Neutrophil (primary cell): ENCODE data around the gene TMEM237.

Source experiments
- H3K27ac ChIP-seq: fragments of 200-600 bp; sonication (generic); 2 replicates; pipeline ENCODE4 v1.5.1; 2016; ENCODE audit warnings: mild to moderate bottlenecking, moderate library complexity
- H3K27me3 ChIP-seq: fragments of 200-600 bp; sonication (generic); 2 replicates; pipeline ENCODE4 v1.6.0; 2016; ENCODE audit warnings: mild to moderate bottlenecking
- H3K36me3 ChIP-seq: fragments of 200-600 bp; sonication (generic); 2 replicates; pipeline ENCODE4 v1.5.1; 2017
- H3K4me1 ChIP-seq, 2 experiments: fragments of 200-600 bp in 1 of 2; sonication (generic) in 1 of 2; 1 replicate in 1 of 2; 2 replicates in 1 of 2; pipeline versions ENCODE4 v1.5.1 to v1.6.1; 2013 to 2016; ENCODE audit warnings: low read depth in 1 of 2, low read length in 1 of 2, mild to moderate bottlenecking in 1 of 2, moderate library complexity in 1 of 2; ENCODE audit not compliant: control insufficient read depth in 1 of 2, insufficient read depth in 1 of 2
- H3K4me3 ChIP-seq, 2 experiments: fragments of 200-600 bp in 1 of 2; sonication (generic) in 1 of 2; 1 replicate in 1 of 2; 2 replicates in 1 of 2; pipeline ENCODE4 v1.5.1; 2013 to 2016; ENCODE audit warnings: low read depth in 1 of 2, low read length in 1 of 2, mild to moderate bottlenecking in 1 of 2, moderate library complexity in 1 of 2
- H3K9me3 ChIP-seq: fragments of 200-600 bp; sonication (generic); 2 replicates; pipeline ENCODE4 v1.5.1; 2016
- TF ChIP-seq, protein P1 (sequence below): fragments of 200-600 bp; sonication (generic); IDR thresholded peaks from 2 replicates; pipeline ENCODE4 v1.5.1; 2016; ENCODE audit warnings: antibody characterized with exemption

The TMEM237 gene

DNA sequence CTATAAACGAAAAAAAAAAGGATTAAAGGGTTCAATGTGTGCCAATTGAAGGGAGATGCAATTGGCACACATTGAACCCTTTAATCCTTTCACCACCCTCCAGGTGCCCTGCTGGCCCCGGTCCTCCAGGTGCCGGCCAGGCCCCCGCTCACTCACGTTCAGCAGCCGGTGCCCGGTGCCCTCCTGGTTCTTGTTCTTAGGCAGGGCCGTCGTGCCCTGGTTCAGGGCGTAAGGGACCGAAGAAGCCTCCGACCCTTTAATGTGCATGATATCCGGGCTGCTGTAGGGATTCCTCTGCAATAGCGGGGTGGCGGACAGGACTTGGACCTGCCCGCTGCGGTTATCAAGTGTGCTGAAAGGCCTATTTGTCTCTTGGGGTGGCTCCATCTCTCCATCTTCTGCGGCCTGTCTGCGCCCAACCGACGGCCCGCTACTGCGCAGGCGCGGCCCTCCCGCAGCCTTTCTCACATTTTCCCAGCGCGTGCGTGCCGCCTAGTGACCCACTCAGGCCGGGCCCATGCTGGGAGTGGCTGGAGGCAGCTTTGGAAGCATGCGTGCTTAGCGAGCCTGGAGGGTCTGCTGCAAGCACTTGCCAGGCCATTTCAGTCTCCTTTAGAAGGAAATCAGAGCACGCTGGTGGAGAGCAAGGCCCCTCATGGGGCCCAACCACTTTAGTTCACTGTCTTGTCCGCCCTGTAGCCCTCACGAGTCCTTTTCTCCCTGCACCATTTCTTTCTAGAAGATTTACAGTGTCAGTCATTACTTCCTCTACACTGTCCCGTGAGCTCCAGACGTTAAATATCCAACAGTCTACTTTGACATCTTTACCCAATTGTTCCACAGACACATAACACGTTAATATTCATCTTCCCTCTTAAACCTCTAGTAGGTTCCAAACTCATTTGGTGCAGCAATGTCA, 24.3 kb downstream of the TMEM237 start:
- no peak overlapping the region for H3K27ac ChIP-seq
- H3K36me3 ChIP-seq = no peaks in the 10 kb centered on the region
- H3K4me1 ChIP-seq = no peaks in the 10 kb centered on the region
- TF ChIP-seq, protein P1, sequence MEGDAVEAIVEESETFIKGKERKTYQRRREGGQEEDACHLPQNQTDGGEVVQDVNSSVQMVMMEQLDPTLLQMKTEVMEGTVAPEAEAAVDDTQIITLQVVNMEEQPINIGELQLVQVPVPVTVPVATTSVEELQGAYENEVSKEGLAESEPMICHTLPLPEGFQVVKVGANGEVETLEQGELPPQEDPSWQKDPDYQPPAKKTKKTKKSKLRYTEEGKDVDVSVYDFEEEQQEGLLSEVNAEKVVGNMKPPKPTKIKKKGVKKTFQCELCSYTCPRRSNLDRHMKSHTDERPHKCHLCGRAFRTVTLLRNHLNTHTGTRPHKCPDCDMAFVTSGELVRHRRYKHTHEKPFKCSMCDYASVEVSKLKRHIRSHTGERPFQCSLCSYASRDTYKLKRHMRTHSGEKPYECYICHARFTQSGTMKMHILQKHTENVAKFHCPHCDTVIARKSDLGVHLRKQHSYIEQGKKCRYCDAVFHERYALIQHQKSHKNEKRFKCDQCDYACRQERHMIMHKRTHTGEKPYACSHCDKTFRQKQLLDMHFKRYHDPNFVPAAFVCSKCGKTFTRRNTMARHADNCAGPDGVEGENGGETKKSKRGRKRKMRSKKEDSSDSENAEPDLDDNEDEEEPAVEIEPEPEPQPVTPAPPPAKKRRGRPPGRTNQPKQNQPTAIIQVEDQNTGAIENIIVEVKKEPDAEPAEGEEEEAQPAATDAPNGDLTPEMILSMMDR = no peak
- no peak overlapping the region for H3K4me3 ChIP-seq
- H3K9me3 ChIP-seq = no peaks in the 10 kb centered on the region
- no peaks in the 10 kb centered on the region for H3K27me3 ChIP-seq

DNA sequence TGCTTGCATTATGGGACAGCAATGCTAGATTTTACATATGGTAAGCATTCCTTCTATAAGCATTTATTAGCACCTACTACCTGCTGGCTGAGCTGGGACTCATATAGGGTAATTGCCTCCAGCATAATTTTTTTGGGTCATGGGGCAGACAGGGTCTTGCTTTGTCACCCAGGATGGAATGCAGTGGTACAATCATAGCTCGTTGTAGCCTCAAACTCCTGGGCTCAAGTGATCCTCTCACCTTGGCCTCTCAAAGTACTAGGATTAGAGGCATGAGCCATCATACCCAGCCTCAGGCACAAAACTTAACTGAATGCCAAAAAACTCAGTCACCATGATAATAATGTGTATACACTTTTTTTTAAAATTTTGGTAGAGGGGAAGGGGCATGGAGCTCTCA, 35.3 kb downstream of the TMEM237 start:
- Histone ChIP-seq H3K36me3 (no peaks in the 10 kb centered on the region), H3K4me3 (no peak overlapping the region), H3K4me1 (no peaks in the 10 kb centered on the region), H3K9me3 (no peaks in the 10 kb centered on the region), H3K27ac (no peak overlapping the region), H3K27me3 (no peaks in the 10 kb centered on the region)
- TF ChIP-seq, protein P1 = no peak

DNA sequence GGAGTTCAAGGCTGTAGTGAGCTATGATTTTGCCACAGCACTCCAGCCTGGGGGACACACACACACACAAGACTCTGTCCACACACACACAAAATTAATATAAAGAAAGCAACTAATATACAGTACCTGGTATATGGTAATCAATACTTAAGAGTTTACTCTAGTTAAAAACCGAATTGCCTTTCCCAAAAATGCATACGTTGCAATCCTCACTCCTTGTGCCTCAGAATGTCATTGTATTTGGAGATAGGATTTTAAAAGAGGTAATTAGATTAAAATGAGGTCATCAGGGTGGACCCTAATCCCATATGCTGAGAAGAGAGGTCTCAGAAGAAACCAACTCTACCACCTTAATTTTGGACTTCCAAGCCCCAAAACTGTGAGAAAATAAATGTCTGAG, 35.7 kb downstream of the TMEM237 start:
- Histone ChIP-seq H3K4me1 (no peaks in the 10 kb centered on the region), H3K27ac (no peak overlapping the region), H3K4me3 (no peak overlapping the region), H3K9me3 (no peaks in the 10 kb centered on the region), H3K36me3 (no peaks in the 10 kb centered on the region), H3K27me3 (no peaks in the 10 kb centered on the region)
- TF ChIP-seq, protein P1 = no peak

DNA sequence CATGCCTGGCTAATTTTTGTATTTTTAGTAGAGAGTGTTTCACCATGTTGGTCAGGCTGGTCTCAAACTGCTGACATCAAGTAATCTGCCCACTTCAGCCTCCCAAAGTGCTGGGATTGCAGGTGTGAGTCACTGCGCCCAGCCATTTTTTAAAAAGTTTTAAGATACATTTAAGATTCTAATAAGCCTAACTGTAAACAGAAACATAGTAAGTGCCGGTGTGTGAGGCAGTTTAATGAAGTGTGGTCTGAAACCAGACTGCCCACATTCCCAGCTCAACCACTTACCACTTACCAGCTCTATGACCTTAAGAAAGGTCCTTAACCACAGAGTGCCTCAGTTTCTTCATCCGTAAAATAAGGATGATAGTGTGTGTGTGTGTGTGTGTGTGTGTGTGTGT, 42.4 kb downstream of the TMEM237 start:
- H3K4me3 ChIP-seq = no peak overlapping the region
- no peaks in the 10 kb centered on the region for H3K9me3 ChIP-seq
- no peak overlapping the region for H3K27ac ChIP-seq
- H3K4me1 ChIP-seq = no peaks in the 10 kb centered on the region
- H3K27me3 ChIP-seq = no peaks in the 10 kb centered on the region
- H3K36me3 ChIP-seq = no peaks in the 10 kb centered on the region
- TF ChIP-seq, protein P1 = no peak

DNA sequence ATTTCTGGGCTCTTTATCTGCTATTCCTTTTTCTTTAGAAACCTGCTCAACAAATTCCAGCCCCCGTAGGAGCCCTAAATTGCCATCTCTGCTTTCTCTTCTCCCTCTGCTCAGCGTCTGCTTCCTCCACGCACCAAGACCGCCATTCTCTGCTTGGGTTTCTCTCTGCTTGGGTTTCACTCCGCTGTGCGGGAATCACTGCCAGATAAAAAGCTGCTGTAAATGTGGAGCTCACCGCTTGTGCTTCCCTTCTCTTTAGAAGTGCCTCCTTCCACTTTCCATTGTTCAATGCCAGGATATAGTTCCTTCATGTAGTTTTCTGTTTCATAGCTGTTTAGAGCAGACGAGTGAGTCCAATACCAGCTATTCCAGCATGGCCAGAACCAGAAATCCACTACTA, 45.9 kb downstream of the TMEM237 start:
- H3K4me1 ChIP-seq = no peaks in the 10 kb centered on the region
- H3K9me3 ChIP-seq = no peaks in the 10 kb centered on the region
- no peaks in the 10 kb centered on the region for H3K27me3 ChIP-seq
- no peak overlapping the region for H3K27ac ChIP-seq
- no peaks in the 10 kb centered on the region for H3K36me3 ChIP-seq
- TF ChIP-seq, protein P1 = no peak
- H3K4me3 ChIP-seq = no peak overlapping the region
